Nephron (organoid): ENCODE data around the gene CACNG5.

ENCODE experiments used
- H3K27ac Mint-ChIP-seq, 3 experiments: 2 replicates each; pipeline ENCODE4 v1.8.0; 2020; ENCODE audit warnings: mixed read lengths in 3 of 3, mild to moderate bottlenecking in 2 of 3, moderate library complexity in 1 of 3
- H3K27me3 Mint-ChIP-seq: 2 replicates; pipeline ENCODE4 v1.8.0; 2021; ENCODE audit warnings: low read depth, mild to moderate bottlenecking, moderate library complexity, mixed read lengths
- H3K36me3 Mint-ChIP-seq: 2 replicates; pipeline ENCODE4 v1.8.0; 2020; ENCODE audit warnings: low read depth, mixed read lengths
- H3K4me1 Mint-ChIP-seq: 2 replicates; pipeline ENCODE4 v1.8.0; 2020; ENCODE audit warnings: mixed read lengths
- H3K4me3 Mint-ChIP-seq, 3 experiments: 2 replicates each; pipeline ENCODE4 v1.8.0; 2020; ENCODE audit warnings: mild to moderate bottlenecking in 3 of 3, mixed read lengths in 3 of 3, moderate library complexity in 2 of 3
- H3K9me3 Mint-ChIP-seq: 2 replicates; pipeline ENCODE4 v1.8.0; 2020; ENCODE audit warnings: mixed read lengths
- TF ChIP-seq, protein P1 (sequence below), 3 experiments: fragments of 200-600 bp; sonication (generic); IDR thresholded peaks; one replicate each; pipeline ENCODE4 v1.5.0; 2021; ENCODE audit warnings: antibody characterized with exemption in 3 of 3; ENCODE audit not compliant: unreplicated experiment in 3 of 3

CACNG5 gene

DNA sequence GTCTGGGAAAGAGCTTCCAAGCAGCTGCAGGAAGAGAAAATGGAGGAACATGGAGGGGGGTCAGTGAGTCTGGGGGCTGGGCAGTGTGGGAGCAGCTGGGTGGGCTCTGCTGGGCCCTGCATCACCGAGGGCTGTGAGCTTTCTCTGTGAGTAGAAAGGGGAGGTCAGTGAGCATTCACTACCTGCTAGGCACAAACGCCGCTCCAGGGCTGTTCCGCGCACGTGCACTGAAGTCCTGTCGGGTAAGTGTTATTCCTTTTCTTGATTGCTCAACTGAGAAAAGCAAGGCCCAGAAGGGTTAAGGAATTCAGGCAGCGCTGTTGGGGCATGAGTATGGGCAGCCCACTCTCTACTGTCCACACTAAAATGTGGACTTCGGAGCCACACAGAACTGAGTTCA lies 4.7 kb downstream of the CACNG5 start:
- Mint-ChIP-seq H3K9me3 (no peaks in the 10 kb centered on the region), H3K27me3 (peaks cover 52% of the 10 kb centered on the region), H3K4me3 (no peak overlapping the region), H3K4me1 (no peaks in the 10 kb centered on the region), H3K36me3 (no peaks in the 10 kb centered on the region), H3K27ac (no peak overlapping the region)
- TF ChIP-seq, protein P1, sequence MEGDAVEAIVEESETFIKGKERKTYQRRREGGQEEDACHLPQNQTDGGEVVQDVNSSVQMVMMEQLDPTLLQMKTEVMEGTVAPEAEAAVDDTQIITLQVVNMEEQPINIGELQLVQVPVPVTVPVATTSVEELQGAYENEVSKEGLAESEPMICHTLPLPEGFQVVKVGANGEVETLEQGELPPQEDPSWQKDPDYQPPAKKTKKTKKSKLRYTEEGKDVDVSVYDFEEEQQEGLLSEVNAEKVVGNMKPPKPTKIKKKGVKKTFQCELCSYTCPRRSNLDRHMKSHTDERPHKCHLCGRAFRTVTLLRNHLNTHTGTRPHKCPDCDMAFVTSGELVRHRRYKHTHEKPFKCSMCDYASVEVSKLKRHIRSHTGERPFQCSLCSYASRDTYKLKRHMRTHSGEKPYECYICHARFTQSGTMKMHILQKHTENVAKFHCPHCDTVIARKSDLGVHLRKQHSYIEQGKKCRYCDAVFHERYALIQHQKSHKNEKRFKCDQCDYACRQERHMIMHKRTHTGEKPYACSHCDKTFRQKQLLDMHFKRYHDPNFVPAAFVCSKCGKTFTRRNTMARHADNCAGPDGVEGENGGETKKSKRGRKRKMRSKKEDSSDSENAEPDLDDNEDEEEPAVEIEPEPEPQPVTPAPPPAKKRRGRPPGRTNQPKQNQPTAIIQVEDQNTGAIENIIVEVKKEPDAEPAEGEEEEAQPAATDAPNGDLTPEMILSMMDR (IDR thresholded peaks at IDR 0.05; ENCODE audit: unreplicated experiment in 3 of 3) = no peak

DNA sequence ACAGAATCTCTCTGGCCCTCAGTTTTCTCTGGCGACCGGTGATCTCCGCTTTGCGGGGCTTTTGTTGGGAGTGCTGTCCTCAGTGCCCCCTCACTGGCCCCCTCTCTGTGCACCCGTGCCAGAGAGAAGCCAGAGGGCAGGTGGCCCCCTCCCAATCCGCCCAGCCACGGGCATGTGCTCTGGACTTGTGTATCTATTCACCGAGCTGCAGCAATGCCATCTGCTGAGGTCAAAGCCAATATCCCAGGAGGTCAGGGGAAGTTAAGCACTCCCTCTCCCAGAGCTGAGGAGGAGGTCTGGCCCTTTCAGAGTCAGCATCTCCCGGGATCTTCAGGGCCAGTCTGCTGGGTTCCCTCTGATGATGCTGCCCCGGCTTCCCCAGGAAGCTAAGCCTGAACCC lies 5.1 kb downstream of the CACNG5 start:
- peak overlapping the region in 1 of 3 experiments; percentile 72 for H3K27ac Mint-ChIP-seq
- no peak overlapping the region for H3K4me3 Mint-ChIP-seq
- H3K27me3 Mint-ChIP-seq = peaks cover 51% of the 10 kb centered on the region
- no peaks in the 10 kb centered on the region for H3K9me3 Mint-ChIP-seq
- no peaks in the 10 kb centered on the region for H3K36me3 Mint-ChIP-seq
- H3K4me1 Mint-ChIP-seq = no peaks in the 10 kb centered on the region
- TF ChIP-seq, protein P1 (IDR thresholded peaks at IDR 0.05; ENCODE audit: unreplicated experiment in 3 of 3) = no peak

DNA sequence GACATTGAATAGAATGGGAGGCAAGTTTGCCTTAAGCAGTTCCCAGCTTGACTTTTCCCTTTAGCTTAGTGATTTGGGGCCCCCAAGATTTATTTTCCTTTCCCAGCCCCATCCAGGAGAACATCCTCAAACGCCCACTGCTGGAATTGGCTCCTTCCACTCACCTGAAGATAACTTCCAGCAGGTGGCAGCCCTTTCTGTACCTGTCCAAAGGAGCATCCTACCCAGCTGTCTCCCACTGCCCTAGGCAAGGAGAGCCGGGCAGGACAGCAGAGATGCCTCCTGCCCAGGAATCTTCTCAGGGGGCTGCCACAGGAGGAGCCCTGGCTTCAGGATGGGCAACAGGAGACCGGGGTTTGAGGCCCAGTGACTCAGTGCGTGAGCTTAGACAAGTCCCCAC lies 6.4 kb downstream of the CACNG5 start:
- no peaks in the 10 kb centered on the region for H3K4me1 Mint-ChIP-seq
- H3K27me3 Mint-ChIP-seq = peaks cover 44% of the 10 kb centered on the region
- no peaks in the 10 kb centered on the region for H3K9me3 Mint-ChIP-seq

DNA sequence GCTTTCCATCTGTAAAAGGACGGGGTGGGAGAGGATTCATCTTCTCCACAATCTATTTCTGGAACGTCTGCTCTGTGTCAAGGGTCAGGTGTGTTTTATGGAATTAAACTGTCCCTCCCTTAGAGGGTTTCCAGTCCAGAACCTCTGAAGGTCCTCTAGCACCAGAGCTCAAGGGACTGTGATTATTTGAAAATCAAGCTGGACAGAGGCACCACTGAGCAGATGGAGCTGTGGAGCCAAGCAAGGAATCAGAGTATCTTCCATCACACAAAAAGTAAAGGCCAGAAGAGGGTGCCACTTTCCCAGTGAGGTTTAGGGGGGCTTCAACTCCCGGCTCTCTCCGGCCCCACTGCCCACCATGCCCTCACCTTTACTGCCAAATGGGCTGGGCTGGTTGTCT lies 6.8 kb downstream of the CACNG5 start:
- H3K4me1 Mint-ChIP-seq = no peaks in the 10 kb centered on the region
- peaks cover 40% of the 10 kb centered on the region for H3K27me3 Mint-ChIP-seq
- no peak overlapping the region for H3K4me3 Mint-ChIP-seq
- TF ChIP-seq, protein P1 (IDR thresholded peaks at IDR 0.05; ENCODE audit: unreplicated experiment in 3 of 3) = no peak
- no peaks in the 10 kb centered on the region for H3K36me3 Mint-ChIP-seq
- peaks cover 4% of the 10 kb centered on the region for H3K9me3 Mint-ChIP-seq
- H3K27ac Mint-ChIP-seq = no peak overlapping the region

More for the DNA sequence above, 6.4 kb downstream of the CACNG5 start:
- H3K27ac Mint-ChIP-seq = no peak overlapping the region
- H3K4me3 Mint-ChIP-seq = no peak overlapping the region
- TF ChIP-seq, protein P1 (IDR thresholded peaks at IDR 0.05; ENCODE audit: unreplicated experiment in 3 of 3) = no peak
- no peaks in the 10 kb centered on the region for H3K36me3 Mint-ChIP-seq

DNA sequence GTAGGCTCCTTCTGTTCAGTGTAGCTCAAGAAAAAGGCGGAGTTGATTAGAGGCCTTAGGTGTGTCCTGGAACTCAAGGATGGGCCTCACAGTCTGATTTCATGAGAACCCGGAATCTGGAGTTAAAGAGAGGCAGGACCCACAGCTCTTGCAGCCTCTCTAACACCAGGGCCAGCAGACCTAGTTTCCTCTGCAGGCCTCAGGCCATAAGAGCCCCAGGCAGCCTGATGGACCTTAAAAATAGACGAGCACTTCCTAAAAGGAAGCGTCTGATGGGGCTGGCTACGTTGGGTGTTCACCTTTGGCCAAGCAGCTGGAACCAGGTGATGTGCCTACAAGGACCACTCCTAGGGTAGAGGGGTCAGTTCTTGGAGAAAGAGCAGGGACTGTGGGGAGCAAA lies 7.6 kb downstream of the CACNG5 start:
- TF ChIP-seq, protein P1 (IDR thresholded peaks at IDR 0.05; ENCODE audit: unreplicated experiment in 3 of 3) = no peak
- Mint-ChIP-seq H3K27ac (no peak overlapping the region), H3K4me1 (no peaks in the 10 kb centered on the region), H3K4me3 (no peak overlapping the region), H3K27me3 (peaks cover 33% of the 10 kb centered on the region), H3K36me3 (no peaks in the 10 kb centered on the region), H3K9me3 (peaks cover 8% of the 10 kb centered on the region)

DNA sequence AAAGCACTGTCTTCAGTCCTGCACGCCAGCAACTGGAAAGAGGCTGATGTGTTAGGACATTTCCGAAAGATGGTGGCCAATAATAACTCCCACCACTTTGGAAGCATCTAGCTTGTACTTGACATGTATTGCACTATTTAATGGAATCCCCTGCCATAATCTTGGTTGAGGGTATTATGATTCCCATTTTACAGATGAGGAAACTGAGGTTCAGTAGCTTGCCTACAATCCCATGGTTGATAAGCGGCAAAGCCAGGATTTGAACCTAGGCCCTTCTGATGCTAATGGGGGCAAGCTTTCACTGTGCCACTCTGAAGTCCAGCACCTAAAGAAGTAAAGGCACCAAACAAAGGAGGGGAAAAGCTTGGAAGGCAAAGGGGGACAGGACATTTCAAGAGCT lies 8.0 kb downstream of the CACNG5 start:
- Mint-ChIP-seq H3K36me3 (no peaks in the 10 kb centered on the region), H3K4me1 (no peaks in the 10 kb centered on the region), H3K9me3 (peaks cover 8% of the 10 kb centered on the region), H3K27ac (no peak overlapping the region), H3K4me3 (no peak overlapping the region), H3K27me3 (peaks cover 32% of the 10 kb centered on the region)
- TF ChIP-seq, protein P1 (IDR thresholded peaks at IDR 0.05; ENCODE audit: unreplicated experiment in 3 of 3) = no peak
